Endothelial cell of hepatic sinusoid (primary cell): ENCODE measurements around the gene TTF1.
"Not testable (repeated sequence)": the region's sequence is repeated elsewhere in the genome, so short reads cannot be mapped to it uniquely, and the experiment has no call there.

Source experiments
- in situ Hi-C: cut with HindIII; loops from 2 replicates; pipeline ENCODE4 v1.10.0; 2017; ENCODE audit warnings: low sequenced_read_pairs

TTF1 gene

GRCh38 chr9:132412089-132412488 lies 5.4 kb upstream of the TTF1 start:
- in situ Hi-C loops = loop anchor here (5.0 kb wide), 1 partner anchor 70 kb away; no protein-coding TSS in a partner anchor

DNA sequence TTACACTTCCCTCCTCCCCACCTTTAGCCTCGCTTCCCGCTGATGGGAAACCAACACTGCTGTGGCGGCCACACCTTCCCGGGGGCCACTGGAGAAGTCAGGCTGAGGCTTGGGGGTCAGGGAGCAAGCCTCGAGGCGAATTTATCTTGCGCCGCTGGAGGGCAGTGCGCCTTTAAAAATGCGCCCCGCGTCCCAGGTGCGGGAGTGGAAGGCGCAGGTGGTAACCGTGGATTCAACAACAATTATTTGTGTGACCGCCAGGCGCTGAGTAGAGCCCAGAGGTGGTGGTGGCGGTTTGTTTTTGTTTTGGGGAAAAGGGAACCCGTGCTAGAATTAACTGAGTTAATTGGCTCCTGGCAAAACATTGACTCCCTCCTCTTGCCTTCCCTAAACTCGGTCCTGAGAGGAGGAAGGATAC lies 4.5 kb upstream of the TTF1 start:
- in situ Hi-C loops = loop anchor here (5.0 kb wide), 1 partner anchor 71 kb away; no protein-coding TSS in a partner anchor

DNA sequence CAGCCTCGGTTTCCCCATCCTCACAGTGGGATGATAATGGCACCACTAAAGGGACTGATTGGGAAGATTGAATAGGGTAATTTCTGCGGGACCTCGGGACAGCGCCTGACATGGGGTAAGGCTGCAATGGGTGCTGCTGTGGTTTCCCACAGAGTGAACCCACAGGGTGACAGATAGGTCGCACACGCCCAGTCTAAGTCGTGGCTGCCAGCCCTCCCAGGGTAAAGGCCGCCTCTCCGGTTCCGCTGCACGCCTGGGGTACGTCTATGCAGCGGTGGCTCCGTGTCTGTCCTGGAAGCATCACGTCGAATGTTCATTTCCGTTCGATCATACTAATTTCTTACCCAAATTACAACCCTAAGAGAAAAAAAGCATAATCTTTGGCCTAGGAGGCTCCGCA lies 4.0 kb upstream of the TTF1 start:
- in situ Hi-C loops = loop anchor here (5.0 kb wide), 1 partner anchor 72 kb away; no protein-coding TSS in a partner anchor

DNA sequence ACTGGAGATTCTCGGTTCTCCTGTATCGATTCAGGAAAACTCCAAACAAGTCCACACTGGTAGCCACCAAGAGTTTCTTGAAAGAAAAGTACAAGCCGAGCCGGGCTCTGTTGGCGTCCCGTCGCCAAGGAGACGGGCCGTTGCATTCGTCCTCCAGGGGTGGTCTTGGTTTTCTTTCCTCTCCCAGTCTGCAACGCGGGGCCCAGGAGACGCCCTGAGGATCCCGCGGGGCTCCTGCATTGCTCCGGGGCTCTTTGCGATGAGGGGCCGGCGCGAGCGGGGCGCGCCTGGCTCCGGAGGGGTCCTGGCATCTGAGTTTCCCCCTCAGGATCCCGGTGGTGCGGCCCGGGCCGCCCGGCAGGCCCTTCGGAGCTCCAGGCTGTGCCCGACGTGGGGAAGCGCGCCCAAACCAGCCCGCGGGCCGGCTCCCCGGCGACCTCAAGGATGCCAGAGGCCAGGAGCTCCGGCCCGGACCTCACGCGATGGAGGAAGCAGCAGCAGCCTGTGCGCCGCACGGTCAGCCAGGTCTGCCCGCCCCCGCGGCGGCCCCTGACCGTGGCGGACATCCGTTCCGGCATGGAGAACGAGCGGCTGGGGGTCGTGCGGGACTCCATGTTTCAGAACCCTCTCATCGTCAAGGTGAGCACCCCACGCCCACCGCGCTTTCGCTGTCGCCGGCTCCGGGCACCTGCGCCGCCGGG lies 3.3 kb upstream of the TTF1 start, which contains the start of gene CFAP77:
CFAP77 (plus strand) TSS at position 384 of the 701 bp plus-strand sequence; CDS start at position 445, 61 bp downstream.
- in situ Hi-C loops = loop anchor here (5.0 to 10.0 kb wide), 2 partner anchors 72 to 145 kb away; no protein-coding TSS in a partner anchor

- in situ Hi-C loops = loop anchor here (10.0 kb wide), 1 partner anchor 146 kb away; no protein-coding TSS in a partner anchor
These were observed 1.9 kb upstream of the TTF1 start for GRCh38 chr9:132408521-132408920.

DNA sequence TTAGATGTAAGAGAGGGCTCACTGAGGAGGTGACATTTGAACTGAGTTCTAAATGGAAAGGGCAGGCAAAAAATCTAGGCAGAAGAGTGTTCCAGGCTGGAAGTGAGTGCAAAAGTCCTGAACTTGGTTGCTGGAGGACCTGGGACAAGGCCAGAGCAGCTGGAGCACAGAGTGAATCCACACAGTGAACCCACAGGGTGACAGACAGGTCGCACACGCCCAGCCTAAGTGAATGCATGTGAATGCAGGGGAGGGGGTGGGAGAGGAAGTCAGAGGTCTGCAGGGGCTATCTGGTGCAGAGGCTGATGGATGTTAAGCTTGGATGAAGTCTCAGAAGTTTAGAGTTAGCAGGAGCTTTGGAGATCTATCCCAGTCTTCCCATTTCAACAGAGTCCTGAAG lies 556 bp upstream of the TTF1 start:
- in situ Hi-C loops = loop anchor here (10.0 kb wide), 1 partner anchor 148 kb away; no protein-coding TSS in a partner anchor

- in situ Hi-C loops = loop anchor here (10.0 kb wide), 1 partner anchor 150 kb away; no protein-coding TSS in a partner anchor
These were observed 2.3 kb downstream of the TTF1 start for GRCh38 chr9:132404228-132404881.

DNA sequence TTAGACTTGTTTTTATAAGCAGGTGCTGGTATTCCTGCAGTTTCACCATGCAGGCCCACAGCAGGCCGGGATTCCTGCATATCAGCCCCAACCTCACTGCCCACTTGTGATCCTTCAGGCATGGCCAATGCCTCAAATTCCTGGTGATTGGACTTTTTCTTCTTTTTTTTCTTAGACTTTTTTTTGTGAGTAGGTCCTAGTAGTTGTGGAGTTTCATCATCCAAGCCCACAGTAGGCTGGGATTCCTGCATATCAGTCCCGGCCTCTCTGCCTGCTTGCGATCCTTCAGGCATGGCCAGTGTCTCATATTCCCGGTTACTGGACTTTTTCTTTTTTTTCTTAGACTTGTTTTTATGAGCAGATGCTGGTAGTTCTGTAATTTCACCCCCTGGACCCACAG lies 4.8 kb downstream of the TTF1 start:
- in situ Hi-C loops = loop anchor here (10.0 kb wide), 1 partner anchor 153 kb away; no protein-coding TSS in a partner anchor

GRCh38 chr9:132395560-132395959 lies 11.1 kb downstream of the TTF1 start:
- in situ Hi-C loops = no loop called here

DNA sequence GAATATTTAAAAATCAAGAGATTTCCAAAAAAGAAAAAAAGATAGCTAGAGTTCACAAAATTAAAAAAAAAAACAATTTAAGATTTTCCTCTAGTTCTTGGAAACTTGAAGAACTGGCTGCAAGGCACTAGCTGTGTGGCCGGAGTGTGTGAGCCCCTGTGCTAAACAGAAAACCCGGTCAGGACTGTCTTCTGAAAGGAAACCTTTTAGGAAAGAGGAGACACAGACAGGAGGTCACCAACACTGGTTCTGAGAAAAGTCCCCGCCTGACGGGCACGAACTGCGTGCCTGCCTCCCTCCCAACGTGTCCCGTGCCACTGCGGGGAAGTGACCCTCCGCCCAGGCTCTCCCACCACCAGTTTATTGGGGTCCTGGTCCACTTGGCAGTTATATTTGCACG lies 15.2 kb downstream of the TTF1 start:
- in situ Hi-C loops = no loop called here

DNA sequence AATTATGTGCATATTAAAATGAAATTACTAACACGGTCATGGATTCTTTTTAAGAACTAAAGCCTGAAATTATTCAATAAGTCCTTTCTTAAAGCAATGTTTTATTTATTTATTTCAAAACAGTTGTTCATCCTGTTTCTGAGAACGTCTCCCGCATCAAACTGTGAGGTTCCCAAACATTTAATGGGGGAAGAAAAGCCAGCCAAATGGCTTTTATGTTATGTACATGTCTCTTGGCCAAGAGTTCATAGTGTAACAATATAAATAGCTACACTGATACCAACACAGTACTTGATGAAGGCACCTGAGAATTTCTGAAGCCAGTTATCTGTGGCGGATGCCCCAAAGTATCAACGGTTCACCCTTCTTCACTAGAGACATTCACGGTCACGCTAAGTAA lies 15.7 kb downstream of the TTF1 start:
- in situ Hi-C loops = no loop called here

DNA sequence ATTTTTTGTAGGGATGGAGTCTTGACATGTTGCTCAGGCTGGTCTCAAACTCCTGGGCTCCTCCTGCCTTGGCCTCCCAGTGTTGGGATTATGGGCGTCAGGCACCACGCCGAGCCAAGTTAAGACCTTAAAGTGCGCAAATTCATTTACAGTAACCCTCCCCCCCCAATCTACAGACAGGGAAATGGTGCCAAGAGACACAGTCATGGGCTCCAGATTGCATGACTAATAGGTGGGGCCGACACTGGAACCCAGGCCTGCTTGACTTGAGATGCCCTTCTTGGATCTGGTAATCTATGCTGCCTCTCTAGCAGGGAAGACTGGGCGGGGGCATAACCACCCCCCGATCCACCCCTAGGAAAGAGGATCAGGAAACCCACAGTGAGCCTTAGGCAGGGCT lies 19.5 kb downstream of the TTF1 start:
- in situ Hi-C loops = no loop called here

- in situ Hi-C loops = no loop called here
These were observed 22.3 kb downstream of the TTF1 start for GRCh38 chr9:132384376-132384775.

DNA sequence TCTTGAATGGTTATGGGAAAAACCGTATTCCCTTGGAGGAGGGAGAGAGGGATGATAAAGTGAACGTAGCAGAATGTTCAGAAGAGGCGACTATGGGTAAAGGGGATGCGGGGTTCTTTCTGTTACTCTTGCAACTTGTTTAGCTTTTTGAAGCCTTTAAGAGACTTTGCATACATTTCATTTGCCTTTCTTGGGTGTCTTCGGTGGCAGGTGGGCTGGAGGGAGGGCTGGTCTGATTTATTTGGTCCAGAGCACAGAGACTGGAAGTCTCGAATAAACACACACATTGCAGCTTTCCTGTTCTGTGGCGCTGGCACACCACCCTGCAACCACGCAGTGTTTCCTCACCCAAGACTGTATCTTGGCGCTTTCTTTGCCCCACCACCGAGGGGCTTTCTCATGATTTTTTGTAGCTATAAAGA lies 23.2 kb downstream of the TTF1 start:
- in situ Hi-C loops = no loop called here

DNA sequence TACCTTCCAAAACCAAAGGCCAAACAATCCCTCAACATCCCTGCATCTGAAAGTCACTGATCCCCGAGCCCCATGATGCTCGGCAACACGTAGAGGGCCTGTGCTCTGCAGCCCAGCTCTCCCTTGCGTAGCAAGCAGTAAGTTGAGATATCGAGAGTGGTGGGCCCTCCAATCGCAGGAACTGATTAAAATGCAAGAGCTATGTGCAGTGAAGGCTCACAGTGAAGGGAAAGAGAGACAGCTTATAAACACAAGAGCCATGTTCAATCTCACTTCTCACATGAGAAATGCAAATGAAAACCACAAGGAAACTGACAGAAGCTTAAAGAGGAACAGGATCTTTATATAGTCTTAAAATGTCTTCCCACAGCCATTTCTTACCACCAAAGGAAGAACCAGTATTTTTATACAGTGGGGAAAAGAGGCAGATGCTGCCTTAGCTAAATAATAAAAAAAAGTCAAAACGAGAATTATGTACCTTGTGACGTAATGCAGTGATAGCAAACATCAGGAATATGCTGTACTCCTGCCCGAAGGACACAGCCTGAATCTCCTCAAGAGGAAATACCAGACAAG lies 24.6 kb downstream of the TTF1 start:
- in situ Hi-C loops = no loop called here

DNA sequence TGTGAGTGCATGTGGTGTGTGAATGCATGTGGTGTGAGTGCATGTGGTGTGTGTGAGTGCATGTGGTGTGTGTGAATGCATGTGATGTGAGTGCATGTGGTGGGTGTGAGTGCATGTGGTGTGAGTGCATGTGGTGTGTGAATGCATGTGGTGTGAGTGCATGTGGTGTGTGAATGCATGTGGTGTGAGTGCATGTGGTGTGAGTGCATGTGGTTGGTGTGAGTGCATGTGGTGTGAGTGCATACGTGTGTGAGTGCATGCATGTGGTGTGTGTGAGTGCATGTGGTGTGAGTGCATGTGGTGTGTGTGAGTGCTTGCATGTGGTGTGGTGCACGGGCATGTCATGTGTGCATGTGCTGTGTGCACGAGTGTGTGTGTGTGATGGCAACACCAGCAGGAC lies 28.2 kb downstream of the TTF1 start:
- in situ Hi-C loops = not testable (repeated sequence)

- in situ Hi-C loops = not testable (repeated sequence)
These were observed 28.9 kb downstream of the TTF1 start for GRCh38 chr9:132377769-132378168.

DNA sequence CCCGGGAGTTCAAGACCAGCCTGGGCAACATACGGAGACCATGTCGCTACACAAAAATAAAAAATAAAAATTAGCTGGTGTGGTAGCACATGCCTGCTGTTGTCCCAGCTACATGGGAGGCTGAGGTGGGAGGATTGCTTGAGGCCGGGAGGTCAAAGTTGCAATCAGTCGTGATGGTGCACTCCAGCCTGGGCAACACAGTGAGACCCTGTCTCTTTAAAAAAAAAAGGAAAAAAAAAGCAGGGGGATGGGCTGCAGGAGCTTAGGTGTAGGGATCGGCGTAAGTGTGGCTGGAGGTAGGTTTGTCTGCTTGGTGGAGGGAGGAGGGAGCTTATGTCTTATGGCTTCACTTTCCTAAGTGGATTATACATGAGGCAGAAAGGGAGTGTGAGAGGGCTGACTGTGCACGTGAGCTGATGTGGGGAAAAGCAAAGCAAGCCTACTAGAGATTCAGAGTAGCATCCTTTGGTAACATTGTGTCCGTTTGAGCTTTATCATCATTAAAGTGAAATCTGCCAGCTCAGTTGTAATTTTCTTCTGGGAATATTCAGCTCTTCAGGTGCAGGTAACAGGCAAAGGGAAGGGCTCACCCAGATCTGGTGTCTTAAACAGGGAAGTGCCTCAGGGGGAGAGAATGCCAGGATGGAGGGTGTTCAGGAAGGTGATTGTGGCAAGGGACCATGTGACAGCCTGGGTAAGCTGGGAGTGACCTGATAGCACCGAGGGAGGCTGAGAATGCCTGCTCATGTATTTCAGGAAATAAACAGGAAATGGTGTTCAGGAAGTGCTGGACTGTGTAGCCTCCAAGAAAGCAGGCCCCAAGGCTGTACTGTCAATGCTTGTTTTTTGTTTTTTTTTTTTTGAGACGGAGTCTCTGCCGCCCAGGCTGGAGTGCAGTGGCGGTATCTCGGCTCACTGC lies 34.2 kb downstream of the TTF1 start:
- in situ Hi-C loops = no loop called here

DNA sequence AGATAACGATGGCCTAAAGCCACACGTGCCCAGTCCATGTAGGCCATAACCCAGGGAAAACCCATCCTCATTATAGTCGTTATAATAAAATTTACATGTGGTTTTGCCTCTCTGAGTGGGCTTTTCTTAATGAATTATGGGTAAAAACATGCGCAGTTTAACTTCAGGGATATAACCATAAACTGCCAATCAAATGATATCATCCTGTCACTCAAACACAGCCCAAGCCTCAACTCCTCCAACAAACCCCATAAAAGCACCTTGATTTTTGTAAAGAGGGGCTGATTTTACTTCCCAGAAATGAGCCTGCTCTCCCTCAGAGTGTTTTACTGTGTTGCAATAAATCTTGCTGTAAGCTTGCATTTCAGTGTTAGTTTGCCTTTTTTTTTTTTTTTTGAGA lies 36.0 kb downstream of the TTF1 start:
- in situ Hi-C loops = no loop called here

GRCh38 chr9:132369421-132369820 lies 37.2 kb downstream of the TTF1 start:
- in situ Hi-C loops = no loop called here
